COLO668 (cell line): ENCODE measurements around the gene CNR2.
"Not testable (repeated sequence)": the region's sequence is repeated elsewhere in the genome, so short reads cannot be mapped to it uniquely, and the experiment has no call there.

Source experiments
- DNase-seq: peaks from one replicate; lab custom pipeline; 2025; ENCODE audit not compliant: unreplicated experiment; lab: John Stamatoyannopoulos, UW

Gene CNR2

GRCh38 chr1:23889074-23889473, 24.1 kb downstream of the CNR2 start:
- no peak for DNase-seq

GRCh38 chr1:23885222-23885621, 27.9 kb downstream of the CNR2 start:
- no peak for DNase-seq

GRCh38 chr1:23882746-23883145, 30.4 kb downstream of the CNR2 start:
- DNase-seq = no peak

- no peak for DNase-seq
Observed at GRCh38 chr1:23879809-23880208, 33.4 kb downstream of the CNR2 start.

GRCh38 chr1:23878668-23879067, 34.5 kb downstream of the CNR2 start:
- DNase-seq = no peak

- DNase-seq = no peak
Observed at GRCh38 chr1:23875382-23875781, 37.8 kb downstream of the CNR2 start.

GRCh38 chr1:23872421-23872820, 40.7 kb downstream of the CNR2 start:
- no peak for DNase-seq

- DNase-seq = no peak
Observed at GRCh38 chr1:23869051-23869450, 44.1 kb downstream of the CNR2 start.

- peak; percentile 63 for DNase-seq
Observed at GRCh38 chr1:23868557-23869016, 44.6 kb downstream of the CNR2 start.

GRCh38 chr1:23867895-23868556, 45.1 kb downstream of the CNR2 start, which contains the start of gene FUCA1:
TSS of gene FUCA1 (minus strand) at chr1:23868290. CDS start at chr1:23868286, 4 bp downstream.
- peak; percentile 99 for DNase-seq

GRCh38 chr1:23867542-23867894, 45.6 kb downstream of the CNR2 start:
- DNase-seq = no peak

- DNase-seq = no peak
Observed at GRCh38 chr1:23865543-23865930, 47.6 kb downstream of the CNR2 start.

- no peak for DNase-seq
Observed at GRCh38 chr1:23864801-23865542, 48.2 kb downstream of the CNR2 start.

GRCh38 chr1:23862640-23863039, 50.5 kb downstream of the CNR2 start:
- no peak for DNase-seq

- no peak for DNase-seq
Observed at GRCh38 chr1:23854568-23854967, 58.6 kb downstream of the CNR2 start.

- DNase-seq = not testable (repeated sequence)
Observed at GRCh38 chr1:23853124-23853523, 60.0 kb downstream of the CNR2 start.

GRCh38 chr1:23851406-23851805, 61.8 kb downstream of the CNR2 start:
- not testable (repeated sequence) for DNase-seq

- DNase-seq = no peak
Observed at GRCh38 chr1:23848673-23849616, 64.2 kb downstream of the CNR2 start.

GRCh38 chr1:23847482-23848095, 65.6 kb downstream of the CNR2 start:
- DNase-seq = not testable (repeated sequence)

- DNase-seq = no peak
Observed at GRCh38 chr1:23845163-23845562, 68.0 kb downstream of the CNR2 start.

GRCh38 chr1:23843644-23844043, 69.5 kb downstream of the CNR2 start:
- DNase-seq = no peak
